Measurements from ENCODE around the gene DBX1. TPM values are rescaled to one million over a fixed set of nuclear protein-coding genes. Genes with fewer than 3 reads are reported as not detected.
A peak's percentile ranks its signal among the peaks of the same experiment; 100 is the strongest.

Gene DBX1, protein sequence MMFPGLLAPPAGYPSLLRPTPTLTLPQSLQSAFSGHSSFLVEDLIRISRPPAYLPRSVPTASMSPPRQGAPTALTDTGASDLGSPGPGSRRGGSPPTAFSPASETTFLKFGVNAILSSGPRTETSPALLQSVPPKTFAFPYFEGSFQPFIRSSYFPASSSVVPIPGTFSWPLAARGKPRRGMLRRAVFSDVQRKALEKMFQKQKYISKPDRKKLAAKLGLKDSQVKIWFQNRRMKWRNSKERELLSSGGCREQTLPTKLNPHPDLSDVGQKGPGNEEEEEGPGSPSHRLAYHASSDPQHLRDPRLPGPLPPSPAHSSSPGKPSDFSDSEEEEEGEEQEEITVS
- total RNA-seq (ENCODE audit: unreplicated experiment) = not detected
- long read RNA-seq = 0 reads

DNA sequence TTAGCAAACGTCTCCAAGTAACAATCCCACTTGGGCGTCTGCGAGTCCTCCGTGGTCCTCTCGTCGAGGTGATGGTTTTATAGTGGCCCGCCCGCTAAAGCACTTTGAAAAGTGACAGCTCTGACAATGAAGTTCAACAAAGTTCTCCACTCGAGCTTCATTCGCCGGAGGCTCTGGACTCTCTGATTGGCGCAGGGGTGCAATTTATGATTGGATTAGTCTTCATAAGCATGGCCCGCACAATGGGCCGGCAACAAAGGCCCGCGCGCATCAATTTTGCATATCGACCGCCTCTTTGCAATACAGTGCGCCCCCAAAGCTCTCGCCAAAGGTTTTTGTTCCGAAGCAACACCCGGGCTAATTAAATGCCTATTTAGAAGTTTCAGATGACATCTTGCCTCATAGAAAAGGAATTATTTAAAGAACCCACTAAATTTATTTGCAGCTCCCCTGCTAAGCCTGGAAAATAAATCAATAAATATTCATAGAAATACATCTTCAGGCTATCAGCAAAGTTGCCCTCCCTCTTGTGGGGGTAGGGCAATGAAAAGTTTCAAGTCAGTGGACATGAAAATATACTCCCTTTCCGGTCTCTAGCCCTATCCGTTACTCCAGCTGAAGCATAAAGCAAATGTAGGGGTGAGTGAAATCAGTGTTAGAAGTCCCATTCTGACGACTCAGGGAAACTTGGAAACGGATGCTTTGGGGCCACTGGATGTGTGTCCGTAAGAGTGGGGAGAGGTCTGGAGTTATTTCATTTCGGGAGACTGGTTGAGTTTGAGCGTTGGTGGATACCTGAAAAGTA lies at the start of gene DBX1:
TSS of gene DBX1 (minus strand) at position 51 of the 805 bp plus-strand sequence. CDS start 151 bp downstream, outside the sequence.
- H3K4me3 Mint-ChIP-seq (ENCODE audit: unreplicated experiment) = peak within 1 kb of the TSS; percentile 31
- TF ChIP-seq, protein P1, sequence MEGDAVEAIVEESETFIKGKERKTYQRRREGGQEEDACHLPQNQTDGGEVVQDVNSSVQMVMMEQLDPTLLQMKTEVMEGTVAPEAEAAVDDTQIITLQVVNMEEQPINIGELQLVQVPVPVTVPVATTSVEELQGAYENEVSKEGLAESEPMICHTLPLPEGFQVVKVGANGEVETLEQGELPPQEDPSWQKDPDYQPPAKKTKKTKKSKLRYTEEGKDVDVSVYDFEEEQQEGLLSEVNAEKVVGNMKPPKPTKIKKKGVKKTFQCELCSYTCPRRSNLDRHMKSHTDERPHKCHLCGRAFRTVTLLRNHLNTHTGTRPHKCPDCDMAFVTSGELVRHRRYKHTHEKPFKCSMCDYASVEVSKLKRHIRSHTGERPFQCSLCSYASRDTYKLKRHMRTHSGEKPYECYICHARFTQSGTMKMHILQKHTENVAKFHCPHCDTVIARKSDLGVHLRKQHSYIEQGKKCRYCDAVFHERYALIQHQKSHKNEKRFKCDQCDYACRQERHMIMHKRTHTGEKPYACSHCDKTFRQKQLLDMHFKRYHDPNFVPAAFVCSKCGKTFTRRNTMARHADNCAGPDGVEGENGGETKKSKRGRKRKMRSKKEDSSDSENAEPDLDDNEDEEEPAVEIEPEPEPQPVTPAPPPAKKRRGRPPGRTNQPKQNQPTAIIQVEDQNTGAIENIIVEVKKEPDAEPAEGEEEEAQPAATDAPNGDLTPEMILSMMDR (IDR thresholded peaks at IDR 0.05; ENCODE audit: unreplicated experiment) = no peak
- peaks cover 36% of the 10 kb centered on the region for H3K4me1 Mint-ChIP-seq (ENCODE audit: unreplicated experiment)
- H3K27me3 Mint-ChIP-seq (ENCODE audit: unreplicated experiment) = peaks cover 47% of the 10 kb centered on the region
- no peak within 1 kb of the TSS for H3K27ac Mint-ChIP-seq (ENCODE audit: unreplicated experiment)
- DNase-seq (ENCODE audit: low spot score) = no peak
- peaks cover 7% of the 10 kb centered on the region for H3K36me3 Mint-ChIP-seq (ENCODE audit: low read depth, unreplicated experiment)
- H3K9me3 Mint-ChIP-seq (ENCODE audit: unreplicated experiment) = no peaks in the 10 kb centered on the region

DNA sequence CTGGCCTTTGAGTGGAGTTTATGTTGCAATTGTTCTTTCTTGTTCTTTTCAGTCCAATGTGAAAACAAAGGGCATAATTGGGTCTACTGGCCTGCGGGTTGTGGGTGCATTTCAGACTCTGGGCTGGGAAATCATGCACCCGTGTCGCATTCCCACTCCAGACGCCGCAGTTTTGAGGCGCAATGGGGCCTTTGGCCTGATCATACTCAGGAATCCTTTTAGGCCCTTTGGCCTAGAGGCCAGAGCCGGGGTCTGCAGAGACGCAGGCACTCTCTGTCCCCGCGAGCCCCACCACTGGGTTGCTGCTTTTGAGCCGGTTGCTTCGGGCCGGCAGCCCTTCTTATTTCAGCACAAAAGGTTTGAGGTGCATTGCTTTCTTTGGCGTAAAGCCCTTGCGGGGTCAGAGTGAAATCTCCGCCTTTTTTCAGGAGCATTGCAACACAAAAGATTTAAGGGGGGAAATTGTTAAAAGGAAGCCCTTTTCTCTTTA lies 48.4 kb upstream of the DBX1 start:
- Mint-ChIP-seq H3K4me1 (ENCODE audit: unreplicated experiment) (peaks cover 11% of the 10 kb centered on the region), H3K27me3 (ENCODE audit: unreplicated experiment) (peaks cover 23% of the 10 kb centered on the region), H3K9me3 (ENCODE audit: unreplicated experiment) (no peaks in the 10 kb centered on the region), H3K36me3 (ENCODE audit: low read depth, unreplicated experiment) (no peaks in the 10 kb centered on the region), H3K27ac (ENCODE audit: unreplicated experiment) (no peak overlapping the region), H3K4me3 (ENCODE audit: unreplicated experiment) (no peak overlapping the region)
- TF ChIP-seq, protein P1 (IDR thresholded peaks at IDR 0.05; ENCODE audit: unreplicated experiment) = no peak
- no peak for DNase-seq (ENCODE audit: low spot score)

DNA sequence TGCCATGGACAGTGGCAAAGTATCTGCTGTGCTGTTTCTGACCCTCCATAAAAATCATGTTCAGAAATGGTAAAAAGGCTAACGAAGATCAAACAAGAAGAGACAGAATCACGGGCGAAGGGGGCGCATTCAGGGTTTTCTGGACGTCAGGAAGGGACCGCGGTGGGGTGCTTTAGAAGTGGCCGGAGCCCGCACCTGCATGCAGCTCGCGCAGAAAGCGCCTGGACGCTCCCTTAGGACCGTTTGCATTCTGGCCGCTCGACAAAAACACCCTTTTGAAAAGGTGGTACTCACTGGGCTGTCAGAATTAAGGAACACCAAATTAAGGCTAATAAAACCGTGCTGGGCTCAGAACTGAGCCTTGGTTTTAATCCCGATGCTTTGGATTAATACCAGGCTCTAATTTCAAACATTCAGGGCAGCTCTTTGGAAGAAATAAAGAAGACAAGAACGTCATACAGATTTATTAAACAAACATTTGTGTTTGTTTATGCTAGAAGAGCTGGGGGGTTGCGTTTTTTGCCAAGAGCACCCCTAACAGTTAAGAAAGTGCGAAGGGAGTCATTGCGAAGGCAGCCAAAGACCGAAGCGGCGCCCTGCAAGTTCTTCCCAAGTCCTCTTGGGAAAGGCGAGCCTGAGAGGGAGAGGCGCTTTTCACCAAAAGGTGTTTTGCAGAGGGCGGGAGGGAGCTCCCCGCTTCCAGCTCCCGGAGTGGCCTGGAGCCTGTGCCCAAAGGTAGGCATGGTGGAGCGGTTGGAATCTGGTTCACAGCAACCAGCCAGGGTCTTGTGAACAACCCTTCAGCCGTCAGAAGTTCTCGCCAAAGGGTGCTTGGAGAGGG lies 47.7 kb upstream of the DBX1 start:
- no peak overlapping the region for H3K27ac Mint-ChIP-seq (ENCODE audit: unreplicated experiment)
- H3K36me3 Mint-ChIP-seq (ENCODE audit: low read depth, unreplicated experiment) = no peaks in the 10 kb centered on the region
- H3K4me1 Mint-ChIP-seq (ENCODE audit: unreplicated experiment) = peaks cover 11% of the 10 kb centered on the region
- peaks cover 23% of the 10 kb centered on the region for H3K27me3 Mint-ChIP-seq (ENCODE audit: unreplicated experiment)
- no peaks in the 10 kb centered on the region for H3K9me3 Mint-ChIP-seq (ENCODE audit: unreplicated experiment)
- TF ChIP-seq, protein P1 (IDR thresholded peaks at IDR 0.05; ENCODE audit: unreplicated experiment) = no peak
- H3K4me3 Mint-ChIP-seq (ENCODE audit: unreplicated experiment) = no peak overlapping the region
- peak; percentile 16 for DNase-seq (ENCODE audit: low spot score)

DNA sequence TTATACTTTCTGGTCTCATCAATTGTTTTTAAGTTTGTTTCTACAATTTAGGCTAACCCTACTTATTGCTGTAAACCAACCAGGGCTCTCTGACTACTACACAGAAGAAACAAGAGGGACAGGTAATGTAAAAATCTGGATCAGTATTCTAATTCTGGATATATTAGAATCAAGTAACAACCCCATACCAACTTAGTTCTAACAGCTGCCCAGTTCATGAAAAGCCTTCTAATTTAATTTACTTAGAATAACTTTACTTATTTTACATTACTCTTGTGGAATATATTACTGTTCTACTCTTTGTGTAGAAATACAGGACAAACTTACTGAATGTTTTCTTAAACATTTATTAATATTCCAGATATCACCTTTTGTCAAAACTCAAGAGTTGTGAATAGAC lies 45.5 kb upstream of the DBX1 start:
- TF ChIP-seq, protein P1 (IDR thresholded peaks at IDR 0.05; ENCODE audit: unreplicated experiment) = no peak
- Mint-ChIP-seq H3K27ac (ENCODE audit: unreplicated experiment) (no peak overlapping the region), H3K4me3 (ENCODE audit: unreplicated experiment) (no peak overlapping the region), H3K27me3 (ENCODE audit: unreplicated experiment) (peaks cover 24% of the 10 kb centered on the region), H3K36me3 (ENCODE audit: low read depth, unreplicated experiment) (no peaks in the 10 kb centered on the region), H3K4me1 (ENCODE audit: unreplicated experiment) (peaks cover 11% of the 10 kb centered on the region), H3K9me3 (ENCODE audit: unreplicated experiment) (no peaks in the 10 kb centered on the region)
- no peak for DNase-seq (ENCODE audit: low spot score)
